ENCODE results near the gene MYH7B.

MYH7B gene

GRCh38 chr20:35004749-35005462, 49.2 kb downstream of the MYH7B start:
- DNase-seq (ENCODE audit: low read depth) = no peak
